SU-DHL-6 (cell line): Measurements from ENCODE around the gene CNEP1R1.

ENCODE experiments used
- H2AFZ ChIP-seq: fragments of 200-600 bp; sonication (generic); 2 replicates; pipeline ENCODE4 v1.6.1; 2014; ENCODE audit warnings: low read depth, mild to moderate bottlenecking, moderate library complexity, mixed read lengths, antibody characterized with exemption, low read length; ENCODE audit not compliant: severe bottlenecking
- H3F3A ChIP-seq: fragments of 200-600 bp; shearing (Covaris generic); 2 replicates; pipeline ENCODE4 v1.6.0; 2016; ENCODE audit warnings: antibody characterized with exemption, mild to moderate bottlenecking; ENCODE audit not compliant: insufficient read depth
- H3K27ac ChIP-seq: fragments of 200-600 bp; sonication (generic); 2 replicates; pipeline ENCODE4 v1.5.1; 2016; ENCODE audit warnings: low read depth, mild to moderate bottlenecking, low read length, moderate library complexity, mixed read lengths
- H3K27me3 ChIP-seq: fragments of 200-600 bp; sonication (generic), shearing (Covaris generic); 2 replicates; pipeline ENCODE4 v1.6.0; 2014; ENCODE audit warnings: mild to moderate bottlenecking, low read length
- H3K36me3 ChIP-seq: fragments of 200-600 bp; sonication (generic); 2 replicates; pipeline ENCODE4 v1.6.1; 2014; ENCODE audit warnings: mild to moderate bottlenecking, low read length, mixed read lengths
- H3K4me2 ChIP-seq: fragments of 300-600, 200-600 bp; shearing (Covaris generic), sonication (generic); 2 replicates; pipeline ENCODE4 v1.6.0; 2014; ENCODE audit warnings: low read length, low read depth, mild to moderate bottlenecking; ENCODE audit not compliant: poor library complexity, severe bottlenecking
- H3K4me3 ChIP-seq: fragments of 200-600 bp; sonication (generic); 2 replicates; pipeline ENCODE4 v1.5.1; 2014; ENCODE audit warnings: antibody characterized with exemption, low read length, mild to moderate bottlenecking, mixed read lengths; ENCODE audit not compliant: insufficient read depth, poor library complexity, severe bottlenecking
- H3K79me2 ChIP-seq: fragments of 200-600 bp; sonication (generic); 2 replicates; pipeline ENCODE4 v1.6.1; 2014; ENCODE audit warnings: mild to moderate bottlenecking, low read length, moderate library complexity; ENCODE audit not compliant: insufficient read depth
- H3K9ac ChIP-seq: fragments of 200-600 bp; sonication (generic); 2 replicates; pipeline ENCODE4 v1.7.0; 2014; ENCODE audit warnings: mild to moderate bottlenecking, low read length
- H3K9me2 ChIP-seq: fragments of 200-600 bp; sonication (generic); replicated peaks from 2 replicates; pipeline ENCODE4 v1.6.1; 2014; ENCODE audit warnings: low read length; ENCODE audit not compliant: insufficient read depth
- H3K9me3 ChIP-seq: fragments of 200-600 bp; sonication (generic); 2 replicates; pipeline ENCODE4 v1.6.1; 2014; ENCODE audit warnings: low read length, mixed read lengths; ENCODE audit not compliant: insufficient read depth
- H4K20me1 ChIP-seq: fragments of 200-600 bp; sonication (generic); 2 replicates; pipeline ENCODE4 v1.6.1; 2014; ENCODE audit warnings: low read depth, mild to moderate bottlenecking, antibody characterized with exemption, low read length, moderate library complexity, mixed read lengths
- CTCF ChIP-seq: fragments of 200-600 bp; sonication (generic); IDR thresholded peaks from one replicate; pipeline ENCODE4 v1.5.1; 2017; ENCODE audit warnings: antibody characterized with exemption, mild to moderate bottlenecking, low read length, moderate library complexity; ENCODE audit not compliant: insufficient read depth, poor library complexity, severe bottlenecking
- EZH2phosphoT487 ChIP-seq: fragments of 200-600 bp; sonication (generic), shearing (Covaris generic); conservative IDR thresholded peaks from 2 replicates; pipeline ENCODE4 v1.6.1; 2018; ENCODE audit warnings: mild to moderate bottlenecking, antibody characterized with exemption, low read length, moderate library complexity, mixed read lengths

Gene CNEP1R1

GRCh38 chr16:49980166-49980565 lies 44.9 kb upstream of the CNEP1R1 start:
- Histone ChIP-seq H3K36me3 (no peaks in the 10 kb centered on the region), H3F3A (no peaks in the 10 kb centered on the region), H3K4me3 (no peak overlapping the region), H2AFZ (no peak overlapping the region), H3K27ac (no peak overlapping the region), H3K9ac (no peak overlapping the region), H3K79me2 (no peaks in the 10 kb centered on the region), H4K20me1 (no peaks in the 10 kb centered on the region), H3K4me2 (no peak overlapping the region), H3K27me3 (no peaks in the 10 kb centered on the region), H3K9me2 (no peaks in the 10 kb centered on the region), H3K9me3 (no peaks in the 10 kb centered on the region)
- TF ChIP-seq CTCF = no peak
- TF ChIP-seq EZH2phosphoT487 = no peak

GRCh38 chr16:49986351-49987124 lies 38.5 kb upstream of the CNEP1R1 start:
- Histone ChIP-seq H3K9me2 (no peaks in the 10 kb centered on the region), H3K4me3 (no peak overlapping the region)

GRCh38 chr16:49987381-49987780 lies 37.6 kb upstream of the CNEP1R1 start:
- no peaks in the 10 kb centered on the region for H3F3A ChIP-seq
- H4K20me1 ChIP-seq = no peaks in the 10 kb centered on the region
- H3K9me3 ChIP-seq = no peaks in the 10 kb centered on the region
- H2AFZ ChIP-seq = no peak overlapping the region
- no peak for TF ChIP-seq EZH2phosphoT487
- H3K4me3 ChIP-seq = no peak overlapping the region
- no peak overlapping the region for H3K27ac ChIP-seq
- H3K27me3 ChIP-seq = no peaks in the 10 kb centered on the region
- H3K36me3 ChIP-seq = no peaks in the 10 kb centered on the region
- no peaks in the 10 kb centered on the region for H3K79me2 ChIP-seq
- H3K9me2 ChIP-seq = no peaks in the 10 kb centered on the region
- no peak overlapping the region for H3K9ac ChIP-seq
- H3K4me2 ChIP-seq = no peak overlapping the region

More at GRCh38 chr16:49986351-49987124, 38.5 kb upstream of the CNEP1R1 start:
- Histone ChIP-seq H3K36me3 (no peaks in the 10 kb centered on the region), H2AFZ (no peak overlapping the region), H3F3A (no peaks in the 10 kb centered on the region), H3K4me2 (no peak overlapping the region), H3K27ac (no peak overlapping the region), H4K20me1 (no peaks in the 10 kb centered on the region), H3K27me3 (no peaks in the 10 kb centered on the region), H3K9me3 (no peaks in the 10 kb centered on the region), H3K79me2 (no peaks in the 10 kb centered on the region), H3K9ac (no peak overlapping the region)
- TF ChIP-seq CTCF (no peak), EZH2phosphoT487 (no peak)

- H3F3A ChIP-seq = no peaks in the 10 kb centered on the region
Measured at GRCh38 chr16:49992825-49993224, 32.2 kb upstream of the CNEP1R1 start.

More at GRCh38 chr16:49992825-49993224, 32.2 kb upstream of the CNEP1R1 start:
- Histone ChIP-seq H3K27ac (no peak overlapping the region), H3K27me3 (no peaks in the 10 kb centered on the region), H3K9ac (no peak overlapping the region), H3K4me2 (no peak overlapping the region), H3K36me3 (no peaks in the 10 kb centered on the region), H4K20me1 (no peaks in the 10 kb centered on the region), H3K4me3 (no peak overlapping the region), H2AFZ (no peak overlapping the region), H3K9me2 (no peaks in the 10 kb centered on the region), H3K9me3 (no peaks in the 10 kb centered on the region), H3K79me2 (no peaks in the 10 kb centered on the region)
- TF ChIP-seq EZH2phosphoT487 = no peak
- TF ChIP-seq CTCF = no peak
